Fibroblast of upper back skin (primary cell): ENCODE measurements around the gene PXK.
A peak's percentile ranks its signal among the peaks of the same experiment; 100 is the strongest.
"Not testable (repeated sequence)": the region's sequence is repeated elsewhere in the genome, so short reads cannot be mapped to it uniquely, and the experiment has no call there.

Experiments
- DNase-seq: peaks from one replicate; pipeline ENCODE4 v3.0.0-alpha.2; 2013

PXK gene

DNA sequence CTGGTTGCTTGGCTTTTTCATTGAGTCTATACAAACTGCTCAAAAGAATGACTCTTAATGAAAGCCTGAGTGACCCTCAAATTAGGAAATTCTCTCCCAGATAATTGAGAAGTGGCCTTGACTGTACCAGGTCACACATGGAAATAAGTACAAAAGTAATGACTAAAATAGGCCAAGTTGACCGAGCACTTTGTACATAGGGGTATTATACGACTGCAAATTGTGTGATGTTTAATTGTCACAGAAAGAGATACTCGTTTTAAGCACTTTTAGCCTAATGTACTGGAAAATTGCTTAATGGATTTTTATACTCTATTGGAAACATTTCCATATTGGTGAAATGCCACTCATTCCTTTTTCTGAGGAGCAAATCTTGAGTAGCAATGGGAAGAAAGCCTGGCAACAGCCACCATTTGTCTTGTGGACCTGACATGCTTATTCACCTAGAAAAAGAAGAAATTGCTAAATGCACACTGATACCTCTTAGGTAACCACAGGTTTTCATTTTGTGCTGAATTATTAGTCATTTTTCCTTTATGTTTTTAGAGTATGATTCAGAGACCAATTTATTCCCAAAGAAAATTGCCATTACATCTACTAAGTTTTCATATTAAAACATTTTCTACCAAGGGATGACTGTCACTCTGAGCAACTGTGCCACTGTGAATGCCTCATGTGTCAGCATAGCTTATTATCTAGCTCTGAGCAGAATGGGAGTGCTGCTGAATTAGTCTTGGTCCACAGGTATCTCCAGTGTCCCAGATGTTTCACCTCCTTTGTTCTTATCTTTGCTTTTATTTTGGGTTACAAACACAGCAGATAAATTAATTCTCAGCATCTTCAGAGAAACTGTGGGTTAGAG is 8.9 kb upstream of the PXK start:
- no peak for DNase-seq

DNA sequence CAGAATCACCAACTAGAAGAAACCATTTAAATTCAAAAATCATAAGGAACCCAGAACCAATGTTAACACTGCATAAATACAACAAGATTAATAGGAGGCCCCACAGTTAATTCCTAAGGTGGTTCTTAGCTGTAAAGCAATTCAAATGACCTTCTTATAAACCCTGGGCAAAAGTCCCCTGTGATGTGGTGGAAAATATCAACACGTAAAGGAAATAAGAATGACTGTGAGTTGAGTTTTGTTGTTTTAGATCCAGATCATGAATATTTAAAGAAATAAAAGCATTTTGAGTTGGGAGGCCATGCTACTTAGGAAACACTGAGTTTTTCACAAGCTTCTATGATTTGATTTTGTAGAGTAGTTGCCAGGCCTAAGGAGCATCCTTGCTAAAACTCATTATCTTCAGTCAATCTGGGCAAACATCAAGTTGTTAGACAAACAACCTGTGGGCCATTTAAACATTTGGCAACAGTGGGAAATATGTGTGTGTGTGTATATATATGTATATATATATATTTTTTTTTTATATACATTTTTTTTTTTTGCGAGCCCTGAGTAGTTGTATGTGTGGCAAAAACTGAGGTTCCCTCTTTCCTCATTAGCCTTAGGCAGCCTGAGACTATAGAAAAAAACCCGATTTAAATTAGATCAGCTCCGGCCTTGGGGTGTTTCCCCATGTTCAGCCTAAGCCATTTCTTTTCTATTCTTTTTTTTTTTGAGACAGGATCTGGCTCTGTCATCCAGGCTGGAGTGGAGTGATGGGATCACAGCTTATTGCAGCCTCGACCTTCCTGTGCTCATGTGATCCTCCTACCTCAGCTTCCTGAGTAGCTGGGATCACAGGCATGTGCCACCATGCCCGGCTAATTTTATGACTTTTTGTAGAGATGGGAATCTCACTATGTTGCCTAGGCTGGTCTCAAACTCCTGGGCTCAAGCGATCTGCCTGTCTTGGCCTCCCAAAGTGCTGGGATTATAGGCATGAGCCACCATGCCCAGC is 8.0 kb upstream of the PXK start:
- DNase-seq = no peak

DNA sequence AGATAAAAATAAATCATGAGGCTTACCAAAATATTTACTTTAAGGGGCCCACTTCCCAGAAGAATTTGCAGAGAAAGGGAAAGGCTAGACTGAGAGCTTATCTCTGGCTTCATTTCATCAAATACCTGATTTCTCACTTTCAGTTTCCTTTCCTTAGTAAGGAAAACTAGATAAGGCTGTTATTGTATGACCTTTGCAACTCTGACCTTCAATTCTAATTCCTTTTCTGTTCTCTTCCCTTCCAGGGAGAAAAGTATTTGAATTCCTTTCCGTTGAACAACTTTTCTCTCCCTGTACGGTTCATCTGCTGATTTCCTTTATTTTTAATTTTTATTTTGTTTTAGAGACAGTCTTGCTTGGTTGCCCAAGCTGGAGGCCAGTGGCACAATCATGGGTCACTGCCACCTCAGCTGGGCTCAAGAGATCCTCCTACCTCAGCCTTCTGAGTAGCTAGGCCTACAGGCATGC is 7.1 kb upstream of the PXK start:
- no peak for DNase-seq

DNA sequence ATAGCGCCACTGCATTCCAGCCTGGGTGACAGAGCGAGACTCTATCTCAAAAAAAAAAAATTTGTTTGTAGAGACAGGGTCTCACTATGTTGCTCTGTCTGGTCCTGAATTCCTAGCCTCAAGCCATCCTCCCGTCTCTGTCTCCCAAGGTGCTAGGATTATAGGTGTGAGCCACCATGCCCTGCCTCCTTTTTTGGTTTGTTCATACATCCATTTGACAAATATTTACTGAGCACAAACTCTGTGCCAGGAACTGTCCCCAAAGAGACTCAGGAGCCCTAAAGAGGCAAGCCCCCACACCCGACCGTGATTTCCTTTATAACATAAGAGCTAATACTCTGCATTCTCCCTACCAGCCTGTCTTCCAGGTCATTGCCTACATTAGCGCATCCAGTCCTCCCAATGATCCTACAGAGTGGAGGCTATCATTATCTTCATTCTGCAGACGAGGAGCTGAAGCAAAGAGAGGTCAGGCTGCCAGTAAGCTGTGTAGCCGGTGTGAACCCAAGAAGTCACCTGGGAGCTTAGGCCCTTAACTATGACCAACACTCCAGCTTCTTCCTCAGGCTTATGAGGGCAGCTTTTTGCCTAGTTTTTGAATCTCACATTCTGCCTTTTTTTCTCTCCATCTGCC is 6.3 kb upstream of the PXK start:
- DNase-seq = no peak

DNA sequence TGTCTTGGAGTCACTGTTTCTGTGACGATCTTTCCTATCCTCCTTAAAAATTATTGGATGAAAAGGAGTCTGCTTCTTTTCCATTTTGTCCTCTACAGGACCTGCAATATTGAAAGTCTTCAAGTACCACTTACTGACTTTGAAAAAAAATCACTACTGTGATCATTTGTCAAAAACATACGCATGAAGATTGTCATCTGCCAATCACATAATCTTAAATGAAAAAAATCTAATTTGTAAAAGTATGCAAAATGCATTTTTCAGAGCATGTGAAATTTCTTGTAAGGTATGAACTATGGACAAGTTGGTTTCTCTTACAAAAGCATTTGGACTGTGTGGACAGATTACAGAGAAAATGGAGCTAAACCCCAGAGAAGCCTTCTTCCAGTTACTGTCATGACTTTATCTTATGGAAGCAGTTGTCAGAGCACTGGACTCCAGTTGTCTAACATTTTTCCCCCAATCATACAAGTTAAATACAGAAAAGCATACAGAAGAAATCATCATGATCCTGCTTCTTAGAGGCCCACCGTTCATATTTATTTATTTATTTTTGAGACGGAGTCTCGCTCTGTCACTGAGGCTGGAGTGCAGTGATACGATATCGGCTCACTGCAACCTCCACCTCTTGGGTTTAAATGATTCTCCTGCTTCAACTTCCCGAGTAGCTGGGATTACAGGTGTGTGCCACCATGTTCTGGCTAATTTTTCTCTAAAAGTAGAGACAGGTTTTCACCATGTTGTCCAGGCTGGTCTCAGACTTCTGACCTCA is 3.4 kb upstream of the PXK start:
- no peak for DNase-seq

DNA sequence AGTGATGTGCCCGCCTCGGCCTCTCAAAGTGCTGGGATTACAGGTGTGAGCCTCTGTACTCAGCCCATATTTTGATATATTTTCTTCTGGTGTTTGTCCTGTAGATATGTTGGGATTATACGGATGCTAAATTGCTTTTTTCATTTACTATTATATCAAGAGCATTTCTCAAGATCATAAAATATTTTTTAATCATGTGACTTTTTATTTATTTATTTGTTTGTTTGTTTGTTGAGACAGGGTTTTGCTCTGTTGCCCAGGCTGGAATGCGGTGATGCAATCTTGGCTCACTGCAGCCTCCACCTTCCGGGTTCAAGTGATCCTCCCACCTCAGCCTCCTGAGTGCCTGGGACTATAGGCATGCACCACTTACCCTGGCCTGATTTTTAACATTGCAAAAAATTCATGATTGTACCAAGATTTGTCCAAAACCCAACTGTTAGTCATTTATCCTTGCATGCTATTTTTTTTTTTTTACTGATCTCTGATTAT is 2.7 kb upstream of the PXK start:
- DNase-seq = no peak

DNA sequence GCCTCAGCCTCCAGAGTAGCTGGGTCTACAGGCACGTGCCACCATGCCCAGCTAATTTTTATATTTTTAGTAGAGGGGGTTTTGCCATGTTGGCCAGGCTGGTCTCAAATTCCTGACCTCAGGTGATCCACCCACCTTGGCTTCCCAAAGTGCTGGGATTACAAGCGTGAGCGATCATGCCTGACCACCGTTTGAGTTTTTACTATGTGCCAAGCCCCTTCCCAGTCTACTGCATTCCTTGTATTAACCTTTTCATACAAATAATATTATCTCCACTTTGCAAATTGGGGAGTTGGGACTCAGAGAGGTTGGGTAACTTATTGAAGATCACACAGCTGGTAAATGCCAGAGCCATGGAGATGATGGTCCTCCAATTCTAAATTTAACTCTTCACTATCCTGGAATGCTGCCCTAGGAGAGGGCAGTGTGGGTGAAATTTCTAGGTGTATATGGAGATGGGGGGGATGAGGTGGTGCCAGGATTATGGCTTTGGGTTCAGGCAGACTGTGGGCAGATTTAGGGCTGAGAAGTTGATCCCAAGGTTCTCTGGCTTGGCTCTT is 1.0 kb upstream of the PXK start:
- DNase-seq = no peak

DNA sequence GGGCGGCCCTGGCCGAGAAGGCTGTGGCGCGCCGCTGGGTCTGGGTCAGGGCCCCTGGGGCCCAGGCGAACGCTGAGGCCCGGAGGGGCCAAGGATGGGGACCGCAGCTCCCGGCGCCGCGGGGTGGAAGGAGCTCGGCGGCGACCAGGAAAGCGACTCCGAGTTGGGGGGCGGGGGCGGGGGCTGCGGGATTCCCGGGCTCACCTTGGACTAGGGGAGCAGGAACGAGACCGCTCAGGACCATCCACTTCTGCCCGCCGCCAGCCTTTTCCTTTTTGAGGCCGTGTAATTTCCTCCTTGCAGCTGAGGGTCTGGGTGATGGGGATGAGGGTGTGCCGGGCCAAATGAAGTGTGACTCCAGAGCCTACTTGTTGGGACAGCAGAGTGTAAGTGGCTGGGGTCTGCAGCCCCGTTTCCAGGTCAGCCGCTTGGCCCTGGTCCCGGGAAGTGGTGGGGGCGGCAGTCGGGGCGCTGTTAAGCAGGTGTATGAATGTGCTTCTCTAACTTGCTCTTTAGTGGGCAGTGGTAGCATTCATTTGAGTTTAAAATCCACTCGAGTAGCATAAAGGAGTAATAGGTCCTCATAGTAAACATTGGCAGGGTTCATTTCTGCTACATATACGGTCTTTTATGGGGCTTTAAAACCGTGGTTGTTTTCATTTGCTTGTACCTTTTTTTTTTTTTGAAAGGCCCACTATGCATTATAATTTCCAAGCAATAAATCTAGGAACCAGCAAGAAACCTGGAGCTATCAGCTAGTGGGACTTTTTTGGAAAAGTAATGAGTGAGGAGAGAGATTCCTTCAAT is 717 bp downstream of the PXK start:
- no peak for DNase-seq

DNA sequence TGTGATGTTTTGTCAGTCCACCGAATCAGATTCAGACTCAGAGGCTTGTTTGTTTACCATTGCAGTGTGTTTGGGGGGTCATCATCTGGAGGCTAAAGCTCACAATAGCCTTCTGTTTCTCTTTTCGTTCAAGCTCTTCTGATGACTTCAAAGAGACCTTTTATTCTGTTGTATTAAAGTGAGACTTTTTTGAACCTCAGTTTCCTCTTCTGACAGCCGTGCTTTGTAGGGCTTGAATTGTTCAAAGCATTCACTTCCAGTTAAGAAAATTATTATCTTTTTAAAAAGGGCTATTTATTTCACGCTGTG is 1.3 kb downstream of the PXK start:
- DNase-seq = no peak

DNA sequence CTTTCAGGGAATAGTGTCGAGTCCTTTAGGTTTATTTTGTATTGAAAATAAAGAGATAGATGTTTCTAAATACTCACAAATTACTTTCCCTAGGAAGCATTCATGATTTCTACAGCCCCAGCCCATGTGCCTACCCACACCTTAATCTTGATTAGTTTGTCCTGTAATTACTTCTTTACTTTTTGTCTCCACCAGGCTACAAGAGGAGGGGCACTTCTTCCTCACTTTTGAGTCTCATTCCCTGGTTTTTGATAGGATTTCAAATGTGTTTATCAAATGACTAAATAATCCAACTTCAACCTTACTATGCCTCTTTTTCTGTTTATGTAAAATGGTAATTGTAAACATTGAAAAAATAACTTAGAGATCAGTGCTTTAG is 1.8 kb downstream of the PXK start:
- no peak for DNase-seq

DNA sequence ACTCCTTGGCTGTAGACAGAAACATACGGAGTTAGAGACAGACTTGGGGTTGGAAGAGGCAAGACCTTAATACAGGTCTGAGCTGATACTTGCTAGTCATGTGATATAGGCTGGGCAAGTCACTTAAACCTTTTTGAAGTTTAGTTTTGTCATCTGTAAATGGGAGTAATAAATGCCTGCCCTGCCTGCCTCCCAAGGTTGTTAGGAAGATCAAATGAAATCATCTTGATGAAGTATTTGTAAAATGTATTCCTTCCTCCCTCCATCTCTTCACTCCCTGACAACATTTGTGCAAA is 2.9 kb downstream of the PXK start:
- DNase-seq = no peak

DNA sequence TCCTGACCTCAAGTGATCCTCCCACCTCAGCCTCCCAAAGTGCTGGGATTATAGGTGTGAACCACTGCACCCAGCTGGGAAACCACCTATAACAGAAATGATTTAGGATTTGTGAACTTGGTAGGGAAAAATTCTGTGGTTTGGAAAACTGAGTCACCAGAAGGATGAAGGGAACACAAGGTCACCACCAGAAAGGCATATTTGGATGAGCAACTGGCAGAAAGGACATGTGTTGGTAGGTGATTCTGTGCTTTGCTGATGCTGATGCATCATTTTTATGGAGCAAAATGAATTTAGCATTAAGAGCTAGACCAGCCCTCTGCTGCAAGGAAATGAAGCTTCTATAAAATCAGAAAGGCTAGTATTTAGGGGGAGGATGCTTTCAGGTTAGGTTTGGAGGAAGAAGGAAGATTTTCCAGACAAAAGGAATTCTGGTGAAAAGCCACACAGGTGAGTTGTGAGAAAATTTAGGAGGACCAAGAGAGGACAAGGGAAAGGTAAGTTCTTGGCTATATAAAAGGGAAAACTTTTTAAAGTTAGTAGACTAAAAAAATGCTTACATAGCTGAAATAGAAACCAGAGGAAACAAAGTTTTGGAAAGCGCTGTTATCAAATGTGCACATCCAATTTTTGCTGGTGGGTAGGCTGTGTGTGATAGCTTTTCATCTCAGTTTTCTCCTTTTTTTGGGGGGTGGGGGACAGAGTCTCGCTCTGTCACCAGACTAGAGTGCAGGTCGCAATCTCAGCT is 3.6 kb downstream of the PXK start:
- peak; percentile 93 for DNase-seq

DNA sequence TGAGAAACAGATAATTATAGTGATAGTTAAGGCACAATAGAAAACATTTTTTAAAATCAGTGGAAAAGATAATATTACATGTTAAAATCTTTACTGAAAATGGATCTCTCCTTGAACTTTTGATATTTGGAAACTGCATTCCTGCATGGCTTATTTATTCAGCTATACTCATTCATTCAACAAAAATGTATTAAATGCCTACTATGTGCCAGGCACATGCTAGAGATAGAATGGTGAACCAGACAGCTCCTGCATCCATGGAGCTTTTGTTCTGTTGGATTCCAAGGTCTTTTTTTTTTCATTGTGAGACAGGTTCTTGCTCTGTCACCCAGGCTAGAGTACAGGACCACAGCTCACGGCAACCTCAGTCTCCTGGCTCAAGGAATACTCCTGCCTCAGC is 4.5 kb downstream of the PXK start:
- DNase-seq = no peak

DNA sequence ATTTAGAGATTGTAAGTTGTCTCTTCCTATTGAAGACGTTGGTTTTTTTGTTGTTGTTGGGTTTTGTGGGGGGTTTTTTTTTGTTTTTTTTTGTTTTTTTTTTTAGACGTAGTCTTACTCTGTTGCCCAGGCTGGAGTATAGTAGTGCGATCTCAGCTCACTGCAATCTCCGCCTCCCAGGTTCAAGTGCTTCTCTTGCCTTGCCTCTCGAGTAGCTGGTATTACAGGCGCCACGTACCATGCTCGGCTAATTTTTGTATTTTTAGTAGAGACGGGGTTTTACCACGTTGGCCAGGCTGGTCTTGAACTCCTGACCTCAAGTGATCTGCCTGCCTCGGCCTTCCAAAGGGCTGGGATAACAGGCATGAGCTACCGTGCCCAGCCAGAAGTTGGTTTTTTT is 6.5 kb downstream of the PXK start:
- DNase-seq = not testable (repeated sequence)

DNA sequence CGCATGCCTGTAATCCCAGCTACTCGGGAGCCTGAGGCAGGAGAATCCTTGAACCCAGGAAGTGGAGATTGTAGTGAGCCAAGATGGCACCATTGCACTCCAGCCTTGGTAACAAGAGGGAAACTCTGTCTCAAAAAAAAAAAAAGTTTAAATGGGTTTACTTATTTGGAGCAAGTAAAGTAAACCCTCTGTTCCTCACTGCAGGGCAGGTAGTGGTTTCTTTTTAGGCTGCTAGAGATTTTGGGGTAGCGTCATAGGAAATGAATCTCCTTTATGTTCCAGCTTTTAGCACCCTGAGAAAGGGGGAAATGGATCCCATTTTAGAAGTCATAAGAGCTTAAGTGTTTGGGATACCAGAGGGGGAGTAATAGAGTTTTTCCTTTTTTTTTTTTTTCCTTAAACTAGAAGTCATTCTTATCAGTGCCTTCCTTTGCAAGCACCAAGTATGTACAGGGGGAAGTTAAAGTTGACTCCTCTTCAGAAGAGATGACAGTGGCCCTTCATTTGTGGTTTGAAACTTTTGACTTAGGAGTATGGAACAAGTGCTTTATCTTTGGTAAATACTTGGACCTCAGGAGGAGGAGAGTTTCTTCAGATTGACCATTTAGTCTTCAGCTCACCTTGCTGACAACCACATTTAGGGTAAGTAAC is 8.0 kb downstream of the PXK start:
- no peak for DNase-seq

DNA sequence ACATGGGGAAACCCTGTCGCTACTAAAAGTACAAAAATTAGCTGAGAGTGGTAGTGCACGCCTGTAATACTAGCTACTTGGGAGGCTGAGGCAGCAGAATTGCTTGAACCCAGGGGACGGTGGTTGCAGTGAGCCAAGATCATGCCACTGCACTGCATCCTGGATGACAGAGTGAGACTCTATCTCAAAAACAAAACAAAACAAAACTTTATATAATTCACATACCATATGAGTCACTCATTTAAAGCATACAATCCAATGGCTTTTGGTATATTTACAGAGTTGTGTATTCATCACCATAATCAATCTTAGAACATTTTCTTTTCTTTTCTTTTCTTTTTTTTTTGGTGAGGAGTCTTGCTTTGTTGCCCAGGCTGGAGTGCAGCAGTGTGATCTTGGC is 8.7 kb downstream of the PXK start:
- no peak for DNase-seq

DNA sequence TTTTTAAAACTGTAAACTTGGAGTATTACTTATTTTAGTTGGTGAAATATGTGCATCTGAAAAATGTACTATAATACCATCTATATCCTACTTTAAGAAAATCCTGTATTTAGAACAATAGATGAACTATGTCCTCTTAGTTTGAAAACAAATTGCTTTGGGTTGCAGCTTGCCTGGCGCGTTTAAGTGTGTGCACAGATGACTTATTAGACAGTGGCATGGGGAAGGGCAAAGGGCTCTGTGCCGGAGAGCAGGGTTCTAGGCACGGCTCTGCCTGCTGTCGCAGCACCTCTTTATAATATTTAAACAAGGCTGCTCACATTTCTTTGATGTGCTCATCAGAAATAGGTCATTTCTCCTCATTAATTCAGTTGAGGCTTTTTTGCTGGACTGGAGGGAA is 10.0 kb downstream of the PXK start:
- no peak for DNase-seq

DNA sequence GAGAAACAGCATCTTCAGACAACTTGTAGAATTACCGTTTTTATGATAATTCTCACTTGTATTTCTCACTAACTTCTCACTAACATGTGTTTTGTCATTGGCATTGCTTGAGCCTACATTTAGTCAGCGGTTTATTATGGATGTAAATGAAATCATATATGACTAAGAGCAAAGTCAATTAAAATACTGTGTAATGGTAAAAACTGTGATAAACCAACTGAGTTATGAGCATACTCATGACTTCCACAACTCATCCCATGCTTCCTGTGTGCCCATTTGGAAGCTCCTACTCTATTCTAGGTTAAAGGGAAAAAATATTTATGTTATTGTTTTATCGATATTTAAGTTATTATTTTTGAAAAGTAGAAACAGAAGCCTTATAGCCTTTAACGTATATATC is 12.8 kb downstream of the PXK start:
- no peak for DNase-seq

DNA sequence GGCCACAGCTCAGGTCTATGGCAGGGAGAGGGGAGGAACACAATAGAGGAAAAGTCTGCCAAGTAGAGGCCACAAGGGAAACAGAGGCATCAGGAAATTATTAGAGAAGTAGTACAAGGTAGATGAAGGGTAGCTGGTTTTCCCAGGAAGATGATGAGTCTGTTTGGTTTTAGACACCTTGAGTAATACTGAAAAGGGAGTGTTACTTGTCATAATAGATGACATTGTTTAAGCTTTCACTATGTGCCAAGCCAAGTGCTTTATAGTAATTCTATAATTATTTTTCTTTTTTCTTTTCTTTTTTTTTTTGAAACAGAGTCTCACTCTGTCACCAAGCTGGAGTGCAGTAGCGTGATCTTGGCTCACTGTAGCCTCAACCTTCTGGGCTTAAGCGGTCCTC is 13.7 kb downstream of the PXK start:
- DNase-seq = no peak

DNA sequence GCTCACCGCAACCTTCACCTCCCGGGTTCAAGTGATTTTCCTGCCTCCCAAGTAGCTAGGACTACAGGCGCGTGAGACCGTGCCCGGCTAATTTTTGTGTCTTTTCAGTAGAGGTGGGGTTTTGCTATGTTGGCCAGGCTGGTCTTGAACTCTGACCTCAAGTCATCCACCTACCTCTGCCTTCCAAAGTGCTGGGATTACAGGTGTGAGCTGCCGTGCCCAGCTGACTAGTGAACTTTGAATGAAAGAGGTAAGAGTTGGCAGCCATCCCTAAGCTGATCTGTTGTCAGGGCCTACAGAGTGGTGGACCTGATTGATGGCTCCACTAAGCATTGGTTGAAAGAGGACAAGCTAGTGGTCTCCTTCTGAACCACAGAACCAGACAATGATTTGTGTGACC is 15.3 kb downstream of the PXK start:
- no peak for DNase-seq
